Measurements from ENCODE around the gene DPP9.

- TF ChIP-seq, protein P1, sequence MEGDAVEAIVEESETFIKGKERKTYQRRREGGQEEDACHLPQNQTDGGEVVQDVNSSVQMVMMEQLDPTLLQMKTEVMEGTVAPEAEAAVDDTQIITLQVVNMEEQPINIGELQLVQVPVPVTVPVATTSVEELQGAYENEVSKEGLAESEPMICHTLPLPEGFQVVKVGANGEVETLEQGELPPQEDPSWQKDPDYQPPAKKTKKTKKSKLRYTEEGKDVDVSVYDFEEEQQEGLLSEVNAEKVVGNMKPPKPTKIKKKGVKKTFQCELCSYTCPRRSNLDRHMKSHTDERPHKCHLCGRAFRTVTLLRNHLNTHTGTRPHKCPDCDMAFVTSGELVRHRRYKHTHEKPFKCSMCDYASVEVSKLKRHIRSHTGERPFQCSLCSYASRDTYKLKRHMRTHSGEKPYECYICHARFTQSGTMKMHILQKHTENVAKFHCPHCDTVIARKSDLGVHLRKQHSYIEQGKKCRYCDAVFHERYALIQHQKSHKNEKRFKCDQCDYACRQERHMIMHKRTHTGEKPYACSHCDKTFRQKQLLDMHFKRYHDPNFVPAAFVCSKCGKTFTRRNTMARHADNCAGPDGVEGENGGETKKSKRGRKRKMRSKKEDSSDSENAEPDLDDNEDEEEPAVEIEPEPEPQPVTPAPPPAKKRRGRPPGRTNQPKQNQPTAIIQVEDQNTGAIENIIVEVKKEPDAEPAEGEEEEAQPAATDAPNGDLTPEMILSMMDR (conservative IDR thresholded peaks at IDR 0.05 in 1 of 2, IDR thresholded peaks at IDR 0.05 in 1 of 2; ENCODE audit: low read depth in 1 of 2, low read length in 2 of 2): no peak
- TF ChIP-seq EZH2 (IDR thresholded peaks at IDR 0.05; ENCODE audit: low read length, missing control alignments): no peak
Measured at GRCh38 chr19:4745986-4746385, 22.3 kb upstream of the DPP9 start.
